Right lobe of liver (tissue), 6 donors: ENCODE data around the gene TRIO. TPM values are rescaled to one million over a fixed set of nuclear protein-coding genes. Genes with fewer than 3 reads are reported as not detected.

Experiments
- ATAC-seq, 4 donors: fragments of 200-7000 bp; cut with Tn5 transposase; one replicate each; pipeline ENCODE4 v1.9.1; 2020; ENCODE audit warnings: mild to moderate bottlenecking in 4 of 4, moderate library complexity in 4 of 4
- DNase-seq, 3 donors: peaks; one replicate each; pipeline ENCODE4 v3.0.0-alpha.2; 2020
- H3K27ac ChIP-seq, 3 donors: fragments of 200-600 bp; one replicate each; pipeline ENCODE4 v1.8.0; 2022
- H3K27me3 ChIP-seq, 2 donors: fragments of 200-600 bp; one replicate each; pipeline ENCODE4 v1.8.0; 2022
- H3K36me3 ChIP-seq, 4 donors: fragments of 200-600 bp; sonication (generic) in 1 of 4; one replicate each; pipeline versions ENCODE4 v1.5.1 to v1.8.0; 2017 to 2022; ENCODE audit warnings: control low read depth in 1 of 4
- H3K4me1 ChIP-seq, 4 donors: fragments of 200-600 bp; sonication (generic) in 1 of 4; one replicate each; pipeline versions ENCODE4 v1.5.1 to v1.8.0; 2017 to 2022; ENCODE audit warnings: control low read depth in 1 of 4
- H3K4me3 ChIP-seq, 3 donors: fragments of 200-600 bp; one replicate each; pipeline ENCODE4 v1.8.0; 2022
- H3K9me3 ChIP-seq, 4 donors: fragments of 200-600 bp; sonication (generic) in 1 of 4; one replicate each; pipeline versions ENCODE4 v1.5.1 to v1.8.0; 2017 to 2022; ENCODE audit warnings: control low read depth in 1 of 4
- POLR2A ChIP-seq: fragments of 450-650 bp; IDR thresholded peaks from one replicate; pipeline ENCODE4 v1.6.1; 2017; ENCODE audit warnings: antibody characterized with exemption, mild to moderate bottlenecking
- WGBS: methylation state at CpG from one replicate; pipeline ENCODE4 v1.1.6; 2018; ENCODE audit warnings: low coverage, low lambda C conversion rate; ENCODE audit not compliant: insufficient coverage; ENCODE audit errors: missing lambda C conversion rate; 5-methylcytosine and 5-hydroxymethylcytosine counted together
- intact Hi-C, 2 donors: fragments of 100-400 bp; cut with DNase I; formaldehyde crosslinking; loops; one replicate each; pipeline versions ENCODE4 v1.11.2 to v1.14.1; 2022
- total RNA-seq, 6 experiments: library from RNA; depleted of rRNA in 2 of 6; stranded (reverse); fragments of >200 nt in 2 of 6; fragmentation: NEBNext Ultra II Directional in 3 of 6; extraction: Animal tissue kit (Norgen Biotek cat#: 25700) in 3 of 6; gene quantifications; one replicate each; pipeline versions ENCODE4 v1.1.0 to v1.2.4, GENCODE V29; 2016 to 2023
- TF ChIP-seq, protein P1 (sequence below), 4 donors: fragments of 200-600 bp in 3 of 4; fragments of 450-650 bp in 1 of 4; IDR thresholded peaks; one replicate each; pipeline versions ENCODE4 v1.5.1 to v1.8.0; 2016 to 2022; ENCODE audit warnings: antibody characterized with exemption in 4 of 4, mild to moderate bottlenecking in 2 of 4
- donor health status: DM: no; HTN: yes; CAD: no.
- donor health status: DM: no; HTN: no; CAD: no.
- donor health status: DM: no; HTN: no; CAD: no.
- donor health status: DM: no; HTN: yes; CAD: no.
- donor health status: DM: no; HTN: yes; CAD: no.

The TRIO gene
- total RNA-seq, 6 experiments from 2014 or later, result 34.7 to 63.5 (median 50.2) TPM

DNA sequence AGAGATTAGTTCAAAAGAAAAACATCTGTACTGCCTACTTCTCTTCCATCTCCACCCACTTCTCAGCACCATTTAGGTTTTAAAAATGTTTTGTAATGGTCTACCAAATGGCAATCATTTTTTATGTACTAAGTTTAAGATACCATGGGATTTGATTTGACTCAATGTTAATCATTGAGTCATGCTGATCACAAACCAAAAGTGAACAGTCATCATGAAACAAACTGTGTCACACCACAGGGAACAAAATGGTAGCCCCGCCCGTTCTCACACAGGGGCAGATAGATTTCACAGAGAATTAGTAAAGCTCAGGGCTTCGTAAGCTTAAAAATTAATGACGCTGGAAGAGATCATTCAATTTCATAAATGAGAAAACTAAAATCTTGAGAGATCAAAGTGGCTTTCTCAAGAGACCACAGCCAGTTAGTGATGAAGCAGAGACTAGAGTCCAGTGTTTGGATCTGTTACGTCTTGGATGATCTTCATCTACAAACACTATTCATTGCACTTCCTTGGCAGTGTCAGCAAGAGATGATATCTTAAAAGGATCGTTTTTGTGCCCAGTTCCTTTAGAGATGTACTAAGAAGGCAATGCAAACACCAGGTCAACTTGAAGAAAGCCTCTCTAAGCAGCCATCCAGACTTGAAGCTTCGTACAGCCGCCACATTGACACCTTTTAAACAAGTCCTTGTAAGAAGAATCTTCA lies 33.9 kb upstream of the TRIO start:
- ATAC-seq, result no peak
- intact Hi-C loops, result loop anchor here in 1 of 2 donors (5.0 kb wide), 1 partner anchor 158 kb away; no protein-coding TSS in a partner anchor
- Histone ChIP-seq H3K9me3 (no peaks in the 10 kb centered on the region), H3K4me1 (peaks cover 0 to 15% (median 0%) of the 10 kb centered on the region in 4 donors), H3K27me3 (no peaks in the 10 kb centered on the region), H3K4me3 (no peak overlapping the region), H3K36me3 (no peaks in the 10 kb centered on the region), H3K27ac (no peak overlapping the region)
- WGBS, result 79% methylated on average over 8 of the region's 8 CpGs
- TF ChIP-seq POLR2A, result no peak
- TF ChIP-seq, protein P1, sequence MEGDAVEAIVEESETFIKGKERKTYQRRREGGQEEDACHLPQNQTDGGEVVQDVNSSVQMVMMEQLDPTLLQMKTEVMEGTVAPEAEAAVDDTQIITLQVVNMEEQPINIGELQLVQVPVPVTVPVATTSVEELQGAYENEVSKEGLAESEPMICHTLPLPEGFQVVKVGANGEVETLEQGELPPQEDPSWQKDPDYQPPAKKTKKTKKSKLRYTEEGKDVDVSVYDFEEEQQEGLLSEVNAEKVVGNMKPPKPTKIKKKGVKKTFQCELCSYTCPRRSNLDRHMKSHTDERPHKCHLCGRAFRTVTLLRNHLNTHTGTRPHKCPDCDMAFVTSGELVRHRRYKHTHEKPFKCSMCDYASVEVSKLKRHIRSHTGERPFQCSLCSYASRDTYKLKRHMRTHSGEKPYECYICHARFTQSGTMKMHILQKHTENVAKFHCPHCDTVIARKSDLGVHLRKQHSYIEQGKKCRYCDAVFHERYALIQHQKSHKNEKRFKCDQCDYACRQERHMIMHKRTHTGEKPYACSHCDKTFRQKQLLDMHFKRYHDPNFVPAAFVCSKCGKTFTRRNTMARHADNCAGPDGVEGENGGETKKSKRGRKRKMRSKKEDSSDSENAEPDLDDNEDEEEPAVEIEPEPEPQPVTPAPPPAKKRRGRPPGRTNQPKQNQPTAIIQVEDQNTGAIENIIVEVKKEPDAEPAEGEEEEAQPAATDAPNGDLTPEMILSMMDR (IDR thresholded peaks at IDR 0.05), result no peak
- no peak for DNase-seq

DNA sequence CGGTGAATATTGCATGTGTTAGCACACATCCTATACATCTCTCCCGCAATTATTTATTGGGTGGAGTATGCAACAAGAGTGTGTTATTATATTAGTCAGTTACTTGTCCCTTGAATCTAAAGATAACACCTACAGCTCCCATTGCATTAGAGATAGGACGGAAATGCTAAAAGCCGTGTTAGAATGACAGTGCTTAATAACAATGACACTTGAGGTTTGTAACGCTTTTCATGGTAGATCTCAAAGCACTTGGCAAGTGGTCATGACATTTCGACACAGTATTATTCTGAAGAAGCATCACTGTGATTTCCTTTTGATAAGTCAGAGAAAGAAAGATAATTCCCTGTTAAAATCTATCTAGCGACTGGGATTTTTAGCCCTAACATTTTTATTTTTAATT lies 33.4 kb upstream of the TRIO start:
- WGBS, result 66% methylated on average over 7 of the region's 7 CpGs
- no peak overlapping the region for H3K27ac ChIP-seq
- H3K9me3 ChIP-seq, result no peaks in the 10 kb centered on the region
- ATAC-seq (no peak), DNase-seq (no peak)
- no peaks in the 10 kb centered on the region for H3K36me3 ChIP-seq
- H3K4me3 ChIP-seq, result no peak overlapping the region
- H3K27me3 ChIP-seq, result no peaks in the 10 kb centered on the region
- H3K4me1 ChIP-seq, result peaks cover 0 to 15% (median 0%) of the 10 kb centered on the region in 4 donors
- no peak for TF ChIP-seq POLR2A
- TF ChIP-seq, protein P1 (IDR thresholded peaks at IDR 0.05), result no peak
- intact Hi-C loops, result loop anchor here in 1 of 2 donors (5.0 kb wide), 1 partner anchor 158 kb away; no protein-coding TSS in a partner anchor

DNA sequence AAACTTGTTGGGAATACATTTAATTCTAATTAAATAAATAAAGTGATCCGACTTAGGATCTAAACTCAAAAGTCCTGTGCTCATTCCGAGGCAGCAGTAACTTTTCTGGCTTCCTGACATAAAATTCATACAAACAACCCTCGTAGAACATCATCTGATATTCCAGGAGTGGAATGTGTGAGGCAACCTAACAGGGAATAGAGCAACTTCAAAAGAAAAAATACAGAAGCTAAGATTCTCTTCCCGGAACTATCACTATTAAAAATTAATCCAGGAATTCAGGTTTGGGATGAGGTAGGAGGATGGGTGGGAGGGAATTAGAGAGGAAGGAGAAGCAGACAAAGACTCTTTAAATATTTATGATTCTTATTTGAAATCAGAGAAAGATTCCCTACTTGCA lies 32.9 kb upstream of the TRIO start:
- WGBS, result 41% methylated on average over 4 of the region's 4 CpGs
- no peak for DNase-seq
- Histone ChIP-seq H3K27me3 (no peaks in the 10 kb centered on the region), H3K27ac (no peak overlapping the region), H3K36me3 (no peaks in the 10 kb centered on the region), H3K4me3 (no peak overlapping the region), H3K4me1 (peaks cover 0 to 15% (median 0%) of the 10 kb centered on the region in 4 donors), H3K9me3 (no peaks in the 10 kb centered on the region)
- intact Hi-C loops, result no loop called here
- no peak for TF ChIP-seq POLR2A
- TF ChIP-seq, protein P1 (IDR thresholded peaks at IDR 0.05), result no peak
- ATAC-seq, result no peak

DNA sequence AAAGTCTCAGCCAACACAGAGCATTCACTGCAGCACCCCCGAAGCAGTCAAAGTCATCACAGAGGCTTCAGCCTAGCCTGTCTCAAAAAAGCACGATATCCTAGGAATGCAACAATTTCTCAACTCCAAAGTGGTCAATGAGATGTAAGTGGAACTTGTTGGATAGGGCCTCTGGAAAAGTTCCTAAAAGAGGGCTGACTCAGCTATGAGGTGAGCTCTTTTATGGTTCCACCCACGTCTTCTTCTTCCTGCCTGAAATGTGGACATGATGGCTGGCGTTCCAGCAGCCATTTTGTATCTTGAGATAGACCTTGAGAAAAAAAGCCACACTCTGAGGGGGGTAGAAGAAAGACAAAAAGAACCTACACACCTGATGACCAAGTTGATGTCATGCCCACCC lies 32.5 kb upstream of the TRIO start:
- H3K9me3 ChIP-seq, result no peaks in the 10 kb centered on the region
- H3K27me3 ChIP-seq, result no peaks in the 10 kb centered on the region
- DNase-seq (no peak), ATAC-seq (no peak)
- no peak for TF ChIP-seq POLR2A
- TF ChIP-seq, protein P1 (IDR thresholded peaks at IDR 0.05), result no peak
- intact Hi-C loops, result no loop called here
- H3K36me3 ChIP-seq, result no peaks in the 10 kb centered on the region
- no peak overlapping the region for H3K4me3 ChIP-seq
- WGBS, result 96% methylated on average over 4 of the region's 4 CpGs
- H3K27ac ChIP-seq, result no peak overlapping the region
- peaks cover 0 to 15% (median 0%) of the 10 kb centered on the region in 4 donors for H3K4me1 ChIP-seq
